IPS DF 6.9 (cell line): Measurements from ENCODE around the gene WDR3.
"Not testable (repeated sequence)": the region's sequence is repeated elsewhere in the genome, so short reads cannot be mapped to it uniquely, and the experiment has no call there.

Experiments
- DNase-seq: peaks from one replicate; pipeline ENCODE4 v3.0.0-alpha.2; 2013; ENCODE audit warnings: low read depth, low spot score
- H3K27ac ChIP-seq: one replicate; pipeline ENCODE4 v1.5.1; 2013; ENCODE audit warnings: low read length, control low read depth
- H3K27me3 ChIP-seq: 2 replicates; pipeline ENCODE4 v1.6.1; 2013; ENCODE audit warnings: mild to moderate bottlenecking, low read length; ENCODE audit not compliant: control insufficient read depth, insufficient read depth
- H3K36me3 ChIP-seq: 2 replicates; pipeline ENCODE4 v1.6.1; 2013; ENCODE audit warnings: low read length; ENCODE audit not compliant: control insufficient read depth, insufficient read depth
- H3K4me1 ChIP-seq: 2 replicates; pipeline ENCODE4 v1.6.1; 2013; ENCODE audit warnings: low read length; ENCODE audit not compliant: control insufficient read depth, insufficient read depth
- H3K4me3 ChIP-seq: 2 replicates; pipeline ENCODE4 v1.5.1; 2013; ENCODE audit warnings: mild to moderate bottlenecking, low read length
- H3K9me3 ChIP-seq: 2 replicates; pipeline ENCODE4 v1.6.1; 2013; ENCODE audit warnings: low read length, inconsistent platforms; ENCODE audit not compliant: control insufficient read depth, insufficient read depth
- WGBS: extraction: QIAGEN DNeasy Blood & Tissue Kit; methylation state at CpG from one replicate; pipeline ENCODE4 v1.1.7; 2013; ENCODE audit warnings: mixed read lengths, missing lambda C conversion rate; ENCODE audit not compliant: insufficient read length, insufficient coverage; 5-methylcytosine and 5-hydroxymethylcytosine counted together

The WDR3 gene

DNA sequence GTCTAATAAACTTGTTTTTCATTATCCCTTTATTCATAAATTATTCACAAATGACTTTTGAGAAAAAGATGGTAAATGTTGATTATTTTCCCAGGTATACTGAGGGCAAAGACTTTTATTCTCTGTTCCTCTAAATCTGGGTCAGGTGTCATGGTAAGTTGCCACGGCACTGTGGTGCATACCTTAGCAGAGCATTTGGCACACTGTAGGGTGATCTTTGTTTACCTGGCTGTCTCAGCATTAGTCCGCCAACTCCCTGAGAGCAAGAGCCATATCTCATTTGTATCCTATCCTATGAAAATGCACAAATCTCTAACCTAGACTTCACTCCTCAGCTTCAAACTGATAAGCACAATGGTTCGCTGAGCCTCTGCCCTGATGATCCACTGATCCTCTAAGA is 25.1 kb upstream of the WDR3 start:
- DNase-seq = no peak
- no peaks in the 10 kb centered on the region for H3K4me1 ChIP-seq
- no CpG with 5 or more reads among the region's 3 CpGs for WGBS
- no peak overlapping the region for H3K27ac ChIP-seq
- H3K27me3 ChIP-seq = no peaks in the 10 kb centered on the region
- no peaks in the 10 kb centered on the region for H3K9me3 ChIP-seq
- no peaks in the 10 kb centered on the region for H3K36me3 ChIP-seq
- no peak overlapping the region for H3K4me3 ChIP-seq

DNA sequence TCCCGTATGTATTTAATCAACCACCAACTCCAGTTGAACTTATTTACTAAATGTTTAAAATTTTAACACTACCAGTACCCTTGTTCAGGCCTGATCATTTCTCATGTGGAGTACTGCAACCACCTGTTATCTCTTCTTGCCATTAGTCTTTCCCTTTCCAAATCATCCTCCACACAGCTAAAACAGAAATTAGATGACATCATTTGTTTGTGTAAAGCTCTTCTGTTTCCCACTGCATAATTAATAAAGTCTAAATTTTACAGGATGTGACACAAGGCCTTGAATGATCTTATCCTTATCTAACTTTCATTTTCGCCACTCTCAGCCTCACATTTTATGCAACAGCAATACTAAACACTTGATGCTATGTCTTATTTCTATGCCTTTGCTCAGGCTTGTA is 24.5 kb upstream of the WDR3 start:
- DNase-seq = no peak

DNA sequence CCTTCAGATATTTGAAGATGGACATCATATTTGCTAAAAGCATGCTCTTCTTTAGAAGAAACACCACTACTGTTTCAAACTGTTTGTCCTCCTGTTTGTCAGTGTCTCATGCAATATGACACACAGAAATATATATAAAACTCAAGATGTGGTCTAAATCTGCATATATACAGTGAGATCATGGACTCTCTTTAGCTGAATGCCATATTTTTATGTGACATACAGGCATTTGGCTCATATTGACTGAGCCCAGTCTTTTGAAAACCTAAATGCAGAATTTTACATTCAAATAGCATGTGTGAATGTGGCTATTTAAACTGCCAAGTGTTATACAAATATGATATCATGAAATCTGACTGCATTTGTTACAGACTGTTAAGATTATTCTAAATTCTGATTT is 18.5 kb upstream of the WDR3 start:
- Histone ChIP-seq H3K36me3 (no peaks in the 10 kb centered on the region; the same call in 1 of the 2 replicates), H3K4me3 (no peak overlapping the region), H3K9me3 (no peaks in the 10 kb centered on the region), H3K4me1 (no peaks in the 10 kb centered on the region), H3K27ac (no peak overlapping the region), H3K27me3 (no peaks in the 10 kb centered on the region)
- no peak for DNase-seq

More for the DNA sequence above, 24.5 kb upstream of the WDR3 start:
- no CpG with 5 or more reads among the region's 2 CpGs for WGBS
- Histone ChIP-seq H3K4me1 (no peaks in the 10 kb centered on the region), H3K27ac (no peak overlapping the region), H3K4me3 (no peak overlapping the region), H3K27me3 (no peaks in the 10 kb centered on the region), H3K9me3 (no peaks in the 10 kb centered on the region), H3K36me3 (no peaks in the 10 kb centered on the region)

DNA sequence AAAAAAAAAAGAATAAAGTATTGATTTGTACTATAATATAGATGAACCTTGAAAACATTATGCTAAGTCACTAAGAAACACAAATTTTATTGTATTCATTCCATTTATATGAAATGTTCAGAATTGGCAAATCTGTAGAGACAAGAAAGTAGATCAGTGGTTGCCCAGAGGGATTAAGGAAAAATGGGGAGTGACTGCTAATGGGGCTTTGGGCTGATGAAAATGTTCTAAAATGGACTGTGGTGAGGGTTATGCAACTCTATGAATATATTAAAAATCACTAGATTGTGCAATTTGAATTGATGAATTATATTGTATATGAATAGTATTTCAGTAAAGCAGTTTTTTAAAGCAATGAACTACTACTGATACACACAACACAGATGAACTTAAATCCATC is 10.2 kb upstream of the WDR3 start:
- H3K27ac ChIP-seq = no peak overlapping the region
- no peaks in the 10 kb centered on the region for H3K4me1 ChIP-seq
- H3K9me3 ChIP-seq = no peaks in the 10 kb centered on the region
- no peaks in the 10 kb centered on the region; the same call in 1 of the 2 replicates for H3K36me3 ChIP-seq
- no peak for DNase-seq
- H3K27me3 ChIP-seq = no peaks in the 10 kb centered on the region
- no peak overlapping the region for H3K4me3 ChIP-seq

DNA sequence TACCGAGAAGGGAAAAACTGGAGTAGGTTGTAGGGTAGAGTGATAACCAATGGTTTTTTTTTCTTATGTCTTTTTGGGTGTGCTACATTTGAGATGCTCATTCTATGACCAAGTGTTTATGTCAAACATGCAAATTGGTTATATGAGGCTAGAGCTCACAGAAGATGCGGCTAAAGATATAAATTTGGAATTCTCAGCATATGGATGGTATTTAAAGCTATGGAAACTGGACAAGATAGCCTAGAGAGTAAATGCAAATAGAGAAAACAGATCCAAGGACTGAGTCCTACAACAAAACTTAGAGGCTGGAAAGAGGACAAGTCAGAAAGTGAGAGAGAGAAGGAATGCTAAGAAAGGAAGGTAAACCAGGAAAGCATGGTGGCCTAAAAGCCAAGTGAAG is 7.5 kb upstream of the WDR3 start:
- Histone ChIP-seq H3K9me3 (no peaks in the 10 kb centered on the region), H3K27ac (no peak overlapping the region), H3K4me3 (no peak overlapping the region), H3K36me3 (no peaks in the 10 kb centered on the region), H3K27me3 (no peaks in the 10 kb centered on the region), H3K4me1 (no peaks in the 10 kb centered on the region)
- WGBS = no CpG with 5 or more reads among the region's 2 CpGs
- DNase-seq = no peak

DNA sequence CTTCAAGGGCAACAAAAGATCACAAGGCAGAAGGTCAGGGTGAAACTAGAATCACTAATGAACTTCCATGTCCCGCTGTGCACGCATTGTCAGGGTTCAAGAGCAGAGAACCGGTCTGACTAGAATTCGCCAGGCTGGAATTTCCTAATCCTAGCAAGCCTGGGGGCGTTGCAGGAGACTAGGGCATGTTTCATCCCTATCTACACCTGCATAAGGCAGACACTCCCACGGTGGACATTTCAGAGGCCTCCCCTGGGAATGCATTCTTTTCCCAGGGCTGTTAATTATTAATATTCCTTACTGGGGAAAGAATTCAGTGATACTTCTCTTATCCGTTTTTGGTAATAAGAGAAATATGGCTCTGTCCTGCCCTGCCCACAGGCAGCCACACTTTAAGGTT is 6.8 kb upstream of the WDR3 start:
- not testable (repeated sequence) for H3K36me3 ChIP-seq

DNA sequence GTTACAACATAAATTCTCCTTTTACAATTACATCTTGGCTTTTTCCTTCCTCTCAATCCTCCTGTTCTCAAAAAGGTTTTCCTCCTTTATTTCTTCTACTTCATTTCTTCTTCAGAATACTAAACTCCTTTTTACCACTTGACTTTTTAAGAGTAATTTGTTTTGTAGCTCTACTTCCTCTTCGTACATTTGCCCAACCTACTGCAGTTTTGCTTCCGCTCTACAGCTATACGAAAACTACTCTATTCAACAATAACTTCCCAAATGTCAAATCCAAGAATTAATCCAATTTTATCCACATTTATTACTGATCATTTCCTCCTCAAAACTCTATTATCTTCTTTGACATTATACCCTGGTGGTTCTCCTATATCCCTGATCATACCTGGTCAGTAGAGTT is 3.6 kb upstream of the WDR3 start:
- DNase-seq = no peak
- no peaks in the 10 kb centered on the region for H3K4me1 ChIP-seq
- no peak overlapping the region for H3K4me3 ChIP-seq
- H3K9me3 ChIP-seq = no peaks in the 10 kb centered on the region
- WGBS = 100% methylated on average over 2 of the region's 3 CpGs
- no peak overlapping the region for H3K27ac ChIP-seq
- no peaks in the 10 kb centered on the region for H3K36me3 ChIP-seq
- H3K27me3 ChIP-seq = no peaks in the 10 kb centered on the region

More for the DNA sequence above, 6.8 kb upstream of the WDR3 start:
- DNase-seq, H3K9me3 ChIP-seq, H3K27me3 ChIP-seq, H3K4me1 ChIP-seq, H3K4me3 ChIP-seq, H3K27ac ChIP-seq: not testable (repeated sequence)
- no CpG with 5 or more reads among the region's 7 CpGs for WGBS

DNA sequence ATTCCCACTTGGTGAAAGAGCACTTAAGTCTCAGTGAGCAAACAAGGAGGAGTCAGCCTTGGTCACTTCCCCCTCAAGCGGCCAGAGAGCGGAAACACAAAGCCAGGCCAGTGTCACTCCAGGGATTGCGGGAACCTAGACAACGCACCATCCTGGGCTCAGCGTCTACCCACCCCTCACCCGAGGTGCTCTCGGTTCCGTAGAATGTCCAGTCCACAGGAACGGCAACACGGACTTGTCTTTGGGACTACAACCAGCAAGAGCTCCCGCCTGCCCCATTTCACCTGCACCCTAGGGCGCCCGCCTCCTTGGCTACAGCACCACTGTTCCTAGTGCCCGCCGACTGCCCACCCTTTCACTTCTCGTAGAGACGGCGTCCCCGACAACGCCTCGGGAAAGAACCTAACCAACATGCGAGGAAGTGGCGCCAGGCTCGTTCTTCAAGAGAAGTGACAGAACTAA is 627 bp upstream of the WDR3 start:
- H3K4me1 ChIP-seq = no peaks in the 10 kb centered on the region
- H3K9me3 ChIP-seq = no peaks in the 10 kb centered on the region
- H3K27ac ChIP-seq = no peak overlapping the region
- H3K36me3 ChIP-seq = no peaks in the 10 kb centered on the region
- H3K27me3 ChIP-seq = no peaks in the 10 kb centered on the region
- peak; percentile 27 for DNase-seq
- no CpG with 5 or more reads among the region's 24 CpGs for WGBS
- peak overlapping the region; percentile 84 for H3K4me3 ChIP-seq

DNA sequence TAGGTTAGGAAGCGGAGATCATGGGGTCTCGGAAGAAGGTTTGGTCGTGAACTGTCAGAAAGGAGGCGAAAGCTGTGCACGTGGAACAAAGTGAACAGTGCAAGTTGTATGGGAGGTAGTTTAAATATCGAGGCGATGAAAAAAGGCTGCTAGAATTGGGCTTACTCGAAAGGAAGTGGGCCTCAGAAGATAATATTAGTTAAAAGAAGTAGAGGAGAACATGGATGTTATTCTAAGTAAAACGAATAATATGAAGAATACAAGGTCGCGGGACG is 571 bp downstream of the WDR3 start:
- Histone ChIP-seq H3K36me3 (no peaks in the 10 kb centered on the region; the same call in 1 of the 2 replicates), H3K4me1 (no peaks in the 10 kb centered on the region), H3K27ac (no peak overlapping the region), H3K4me3 (peak overlapping the region; percentile 84), H3K27me3 (no peaks in the 10 kb centered on the region), H3K9me3 (no peaks in the 10 kb centered on the region)
- DNase-seq = no peak
- no CpG with 5 or more reads among the region's 12 CpGs for WGBS

DNA sequence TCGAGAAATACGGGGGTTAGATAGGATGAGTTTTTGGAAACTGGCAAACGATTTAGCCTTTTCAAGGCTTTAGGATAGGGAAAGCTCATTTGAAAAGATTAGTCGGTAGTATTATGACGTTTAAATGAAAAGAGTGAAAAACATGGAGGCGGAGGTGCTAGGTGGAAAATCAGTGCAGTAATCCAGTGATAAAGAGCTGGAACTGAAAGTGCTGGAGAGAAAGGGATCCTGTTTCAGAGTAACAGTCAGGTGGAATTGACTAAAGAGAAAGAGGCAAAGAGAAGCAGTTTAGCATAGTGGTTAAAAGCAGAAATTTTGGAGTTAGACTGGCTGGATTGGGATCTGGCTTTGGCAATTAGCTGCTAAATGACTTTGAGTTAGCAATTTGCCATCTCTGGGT is 945 bp downstream of the WDR3 start:
- no peak for DNase-seq

DNA sequence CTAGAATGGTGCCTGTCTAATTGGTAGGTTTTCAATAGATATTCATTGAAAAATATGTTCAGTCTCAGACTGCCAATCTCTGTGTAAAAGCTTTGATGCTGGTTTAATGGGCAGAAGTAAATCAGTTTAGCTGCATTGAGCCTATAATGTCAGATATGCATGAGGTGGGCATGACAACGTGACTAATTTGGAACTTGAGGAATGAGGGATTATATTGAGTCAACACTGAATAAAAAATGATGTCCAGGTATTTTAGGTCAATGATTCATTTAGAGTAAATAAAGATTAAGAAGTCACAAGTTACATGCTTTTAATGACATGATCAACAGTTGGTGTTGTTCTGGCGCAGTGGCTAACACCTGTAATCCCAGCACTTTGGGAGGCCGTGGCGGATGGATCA is 3.0 kb downstream of the WDR3 start:
- no peak for DNase-seq
- no CpG with 5 or more reads among the region's 4 CpGs for WGBS
- no peaks in the 10 kb centered on the region for H3K27me3 ChIP-seq
- no peaks in the 10 kb centered on the region for H3K9me3 ChIP-seq
- no peaks in the 10 kb centered on the region; the same call in 1 of the 2 replicates for H3K36me3 ChIP-seq
- no peak overlapping the region for H3K4me3 ChIP-seq
- H3K27ac ChIP-seq = no peak overlapping the region
- H3K4me1 ChIP-seq = no peaks in the 10 kb centered on the region

More for the DNA sequence above, 945 bp downstream of the WDR3 start:
- no peaks in the 10 kb centered on the region for H3K4me1 ChIP-seq
- H3K27ac ChIP-seq = no peak overlapping the region
- WGBS = no CpG with 5 or more reads among the region's 6 CpGs
- H3K4me3 ChIP-seq = peak overlapping the region; percentile 84; the same call in 1 of the 2 replicates
- H3K36me3 ChIP-seq = no peaks in the 10 kb centered on the region; the same call in 1 of the 2 replicates
- H3K27me3 ChIP-seq = no peaks in the 10 kb centered on the region
- no peaks in the 10 kb centered on the region for H3K9me3 ChIP-seq
